Measurements from ENCODE around the gene TC2N. TPM values are rescaled to one million over a fixed set of nuclear protein-coding genes. Genes with fewer than 3 reads are reported as not detected.
A peak's percentile ranks its signal among the peaks of the same experiment; 100 is the strongest.

The TC2N gene
- polyA plus RNA-seq, 3 donors: 0.24 to 0.55 TPM; not detected in 1

GRCh38 chr14:91745344-91745743 is 122.0 kb downstream of the TC2N start:
- H3K4me3 ChIP-seq (replicated peaks in 1 of 3; ENCODE audit: low read depth in 2 of 3, low read length in 3 of 3): no peak overlapping the region
- no peak overlapping the region for H2AFZ ChIP-seq (ENCODE audit: insufficient read depth, low read depth, low read length, poor library complexity, severe bottlenecking)
- intact Hi-C loops (cut with micrococcal nuclease): no loop called here
- H3K4me1 Mint-ChIP-seq: no peaks in the 10 kb centered on the region
- no peak for TF ChIP-seq CTCF (IDR thresholded peaks at IDR 0.05)
- peaks cover 0 to 2% (median 0%) of the 10 kb centered on the region in 7 donors for H3K9me3 Mint-ChIP-seq
- H3K4me2 ChIP-seq (replicated peaks; ENCODE audit: extremely low read depth, low read length, poor library complexity, severe bottlenecking): no peak overlapping the region
- no peaks in the 10 kb centered on the region for H3K4me1 ChIP-seq (ENCODE audit: control insufficient read depth in 1 of 2, insufficient read depth in 2 of 2, low read length in 2 of 2)
- H3K27ac Mint-ChIP-seq: no peak overlapping the region
- DNase-seq: peak in 1 of 3 donors; percentile 3
- H3K79me2 ChIP-seq (ENCODE audit: insufficient read depth, low read length): no peaks in the 10 kb centered on the region
- H3K27ac ChIP-seq (ENCODE audit: low read depth in 1 of 2, low read length in 2 of 2): no peak overlapping the region
- no peaks in the 10 kb centered on the region for H3K36me3 Mint-ChIP-seq
- no peaks in the 10 kb centered on the region for H3K27me3 ChIP-seq (ENCODE audit: control insufficient read depth in 2 of 2, insufficient read depth in 2 of 2, low read length in 2 of 2)
- no peak overlapping the region for H3K9ac ChIP-seq (ENCODE audit: insufficient read depth, low read length, poor library complexity, severe bottlenecking)
- H4K20me1 ChIP-seq (ENCODE audit: insufficient read depth, low read length): no peaks in the 10 kb centered on the region
- peaks cover 0 to 5% (median 2%) of the 10 kb centered on the region in 3 donors for H3K27me3 Mint-ChIP-seq (ENCODE audit: low read depth in 3 of 3)
- no peaks in the 10 kb centered on the region for H3K9me3 ChIP-seq (replicated peaks in 1 of 2; ENCODE audit: control insufficient read depth in 1 of 2, insufficient read depth in 1 of 2, low read length in 2 of 2)
- H3K4me3 Mint-ChIP-seq: no peak overlapping the region
- H3K36me3 ChIP-seq (replicated peaks in 1 of 2; ENCODE audit: control insufficient read depth in 1 of 2, insufficient read depth in 2 of 2, low read length in 2 of 2): no peaks in the 10 kb centered on the region
- no CpG with 5 or more reads among the region's 1 CpG for WGBS (ENCODE audit: insufficient coverage)

- intact Hi-C loops (cut with micrococcal nuclease): no loop called here
These were observed 123.3 kb downstream of the TC2N start for GRCh38 chr14:91744068-91744480.

More at GRCh38 chr14:91744068-91744480, 123.3 kb downstream of the TC2N start:
- H3K4me3 ChIP-seq (replicated peaks in 1 of 3; ENCODE audit: low read depth in 2 of 3, low read length in 3 of 3): no peak overlapping the region
- H3K36me3 Mint-ChIP-seq: no peaks in the 10 kb centered on the region
- H3K9me3 Mint-ChIP-seq: peaks cover 0 to 2% (median 0%) of the 10 kb centered on the region in 7 donors
- no peak overlapping the region for H3K9ac ChIP-seq (ENCODE audit: insufficient read depth, low read length, poor library complexity, severe bottlenecking)
- no peak for TF ChIP-seq CTCF (IDR thresholded peaks at IDR 0.05)
- H3K4me1 ChIP-seq (ENCODE audit: control insufficient read depth in 1 of 2, insufficient read depth in 2 of 2, low read length in 2 of 2): no peaks in the 10 kb centered on the region
- H2AFZ ChIP-seq (ENCODE audit: insufficient read depth, low read depth, low read length, poor library complexity, severe bottlenecking): no peak overlapping the region
- H3K4me2 ChIP-seq (replicated peaks; ENCODE audit: extremely low read depth, low read length, poor library complexity, severe bottlenecking): no peak overlapping the region
- no peaks in the 10 kb centered on the region for H3K27me3 ChIP-seq (ENCODE audit: control insufficient read depth in 2 of 2, insufficient read depth in 2 of 2, low read length in 2 of 2)
- peak overlapping the region in 3 of 7 donors; percentile 1 to 73 (median 40) for H3K27ac Mint-ChIP-seq
- no peaks in the 10 kb centered on the region for H3K9me3 ChIP-seq (replicated peaks in 1 of 2; ENCODE audit: control insufficient read depth in 1 of 2, insufficient read depth in 1 of 2, low read length in 2 of 2)
- H3K4me1 Mint-ChIP-seq: no peaks in the 10 kb centered on the region
- no CpG with 5 or more reads among the region's 2 CpGs for WGBS (ENCODE audit: insufficient coverage)
- no peak overlapping the region for H3K4me3 Mint-ChIP-seq
- no peaks in the 10 kb centered on the region for H4K20me1 ChIP-seq (ENCODE audit: insufficient read depth, low read length)
- H3K27me3 Mint-ChIP-seq (ENCODE audit: low read depth in 3 of 3): peaks cover 0 to 5% (median 3%) of the 10 kb centered on the region in 3 donors
- H3K27ac ChIP-seq (ENCODE audit: low read depth in 1 of 2, low read length in 2 of 2): no peak overlapping the region
- no peaks in the 10 kb centered on the region for H3K36me3 ChIP-seq (replicated peaks in 1 of 2; ENCODE audit: control insufficient read depth in 1 of 2, insufficient read depth in 2 of 2, low read length in 2 of 2)
- H3K79me2 ChIP-seq (ENCODE audit: insufficient read depth, low read length): no peaks in the 10 kb centered on the region
- DNase-seq: peak in 2 of 3 donors; percentile 2 to 41
